ENCODE results near the gene CCDC121.

GRCh38 chr2:27634291-27634690, 5.5 kb upstream of the CCDC121 start:
- TF ChIP-seq MZF1 (tag by site-specific recombination; IDR thresholded peaks at IDR 0.05; ENCODE audit: borderline replicate concordance) (no peak), YY1 (tag by site-specific recombination; IDR thresholded peaks at IDR 0.05) (no peak), ZEB2 (tag by site-specific recombination; IDR thresholded peaks at IDR 0.05) (no peak), KLF9 (tag by site-specific recombination; IDR thresholded peaks at IDR 0.05; ENCODE audit: low read depth) (no peak), ZNF677 (tag by site-specific recombination; IDR thresholded peaks at IDR 0.05) (no peak), ZNF184 (tag by site-specific recombination; IDR thresholded peaks at IDR 0.05) (no peak), ZFP37 (tag by site-specific recombination; IDR thresholded peaks at IDR 0.05) (no peak), ZNF2 (tag by site-specific recombination; IDR thresholded peaks at IDR 0.05) (no peak), ZNF610 (tag by site-specific recombination; IDR thresholded peaks at IDR 0.05; ENCODE audit: borderline replicate concordance) (no peak), REST (tag by site-specific recombination; IDR thresholded peaks at IDR 0.05) (no peak), ZBTB21 (tag by site-specific recombination; IDR thresholded peaks at IDR 0.05) (no peak)
- TF ChIP-seq, protein P1, sequence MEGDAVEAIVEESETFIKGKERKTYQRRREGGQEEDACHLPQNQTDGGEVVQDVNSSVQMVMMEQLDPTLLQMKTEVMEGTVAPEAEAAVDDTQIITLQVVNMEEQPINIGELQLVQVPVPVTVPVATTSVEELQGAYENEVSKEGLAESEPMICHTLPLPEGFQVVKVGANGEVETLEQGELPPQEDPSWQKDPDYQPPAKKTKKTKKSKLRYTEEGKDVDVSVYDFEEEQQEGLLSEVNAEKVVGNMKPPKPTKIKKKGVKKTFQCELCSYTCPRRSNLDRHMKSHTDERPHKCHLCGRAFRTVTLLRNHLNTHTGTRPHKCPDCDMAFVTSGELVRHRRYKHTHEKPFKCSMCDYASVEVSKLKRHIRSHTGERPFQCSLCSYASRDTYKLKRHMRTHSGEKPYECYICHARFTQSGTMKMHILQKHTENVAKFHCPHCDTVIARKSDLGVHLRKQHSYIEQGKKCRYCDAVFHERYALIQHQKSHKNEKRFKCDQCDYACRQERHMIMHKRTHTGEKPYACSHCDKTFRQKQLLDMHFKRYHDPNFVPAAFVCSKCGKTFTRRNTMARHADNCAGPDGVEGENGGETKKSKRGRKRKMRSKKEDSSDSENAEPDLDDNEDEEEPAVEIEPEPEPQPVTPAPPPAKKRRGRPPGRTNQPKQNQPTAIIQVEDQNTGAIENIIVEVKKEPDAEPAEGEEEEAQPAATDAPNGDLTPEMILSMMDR (tag by site-specific recombination; IDR thresholded peaks at IDR 0.05): no peak
- TF ChIP-seq, protein P2, sequence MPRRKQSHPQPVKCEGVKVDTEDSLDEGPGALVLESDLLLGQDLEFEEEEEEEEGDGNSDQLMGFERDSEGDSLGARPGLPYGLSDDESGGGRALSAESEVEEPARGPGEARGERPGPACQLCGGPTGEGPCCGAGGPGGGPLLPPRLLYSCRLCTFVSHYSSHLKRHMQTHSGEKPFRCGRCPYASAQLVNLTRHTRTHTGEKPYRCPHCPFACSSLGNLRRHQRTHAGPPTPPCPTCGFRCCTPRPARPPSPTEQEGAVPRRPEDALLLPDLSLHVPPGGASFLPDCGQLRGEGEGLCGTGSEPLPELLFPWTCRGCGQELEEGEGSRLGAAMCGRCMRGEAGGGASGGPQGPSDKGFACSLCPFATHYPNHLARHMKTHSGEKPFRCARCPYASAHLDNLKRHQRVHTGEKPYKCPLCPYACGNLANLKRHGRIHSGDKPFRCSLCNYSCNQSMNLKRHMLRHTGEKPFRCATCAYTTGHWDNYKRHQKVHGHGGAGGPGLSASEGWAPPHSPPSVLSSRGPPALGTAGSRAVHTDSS (tag by site-specific recombination; IDR thresholded peaks at IDR 0.05): no peak
